Umbilical cord (tissue), 2 donors: Measurements from ENCODE around the gene LRRC28. TPM values are rescaled to one million over a fixed set of nuclear protein-coding genes. Genes with fewer than 3 reads are reported as not detected.
A peak's percentile ranks its signal among the peaks of the same experiment; 100 is the strongest.

Source experiments
- DNase-seq: peaks from one replicate; pipeline ENCODE4 v3.0.0-alpha.2; 2015; ENCODE audit warnings: low spot score
- total RNA-seq: library from RNA; depleted of rRNA; stranded (reverse); fragments of >200 nt; gene quantifications from one replicate; pipeline ENCODE4 v1.2.3, GENCODE V29; 2014; ENCODE audit warnings: low replicate concordance; ENCODE audit not compliant: insufficient read depth

LRRC28 gene
- total RNA-seq, 1 donor from 2014 or later: 41.7 TPM

- no peak for DNase-seq
These were observed 165.2 kb downstream of the LRRC28 start for GRCh38 chr15:99416191-99417188.

- DNase-seq: no peak
These were observed 169.9 kb downstream of the LRRC28 start for GRCh38 chr15:99421172-99421656.

GRCh38 chr15:99421758-99422157 lies 170.5 kb downstream of the LRRC28 start:
- DNase-seq: no peak

- DNase-seq: no peak
These were observed 172.2 kb downstream of the LRRC28 start for GRCh38 chr15:99423186-99424130.

- DNase-seq: no peak
These were observed 172.9 kb downstream of the LRRC28 start for GRCh38 chr15:99424131-99424571.

- peak; percentile 96 for DNase-seq
These were observed 173.8 kb downstream of the LRRC28 start for GRCh38 chr15:99424978-99425656.

- peak; percentile 37 for DNase-seq
These were observed 174.5 kb downstream of the LRRC28 start for GRCh38 chr15:99425657-99426301.

GRCh38 chr15:99426431-99427105 lies 175.3 kb downstream of the LRRC28 start:
- no peak for DNase-seq

- no peak for DNase-seq
These were observed 175.9 kb downstream of the LRRC28 start for GRCh38 chr15:99427210-99427609.

- no peak for DNase-seq
These were observed 176.5 kb downstream of the LRRC28 start for GRCh38 chr15:99427668-99428361.

- no peak for DNase-seq
These were observed 178.4 kb downstream of the LRRC28 start for GRCh38 chr15:99429681-99430081.

- DNase-seq: no peak
These were observed 179.7 kb downstream of the LRRC28 start for GRCh38 chr15:99430881-99431401.

- DNase-seq: no peak
These were observed 180.4 kb downstream of the LRRC28 start for GRCh38 chr15:99431661-99432091.

- no peak for DNase-seq
These were observed 181.2 kb downstream of the LRRC28 start for GRCh38 chr15:99432271-99433025.

- DNase-seq: no peak
These were observed 181.9 kb downstream of the LRRC28 start for GRCh38 chr15:99433026-99433756.

- no peak for DNase-seq
These were observed 182.6 kb downstream of the LRRC28 start for GRCh38 chr15:99433757-99434450.

- no peak for DNase-seq
These were observed 183.3 kb downstream of the LRRC28 start for GRCh38 chr15:99434506-99435112.
